Type B pancreatic cell (in vitro differentiated cells): Measurements from ENCODE around the gene USH2A. TPM values are rescaled to one million over a fixed set of nuclear protein-coding genes. Genes with fewer than 3 reads are reported as not detected.

ENCODE experiments used
- DNase-seq: peaks from one replicate; pipeline ENCODE4 v3.0.0; 2021; ENCODE audit warnings: mixed read lengths; ENCODE audit not compliant: unreplicated experiment; ENCODE audit errors: extremely low spot score
- H3K27ac Mint-ChIP-seq: 2 replicates; pipeline ENCODE4 v1.8.0; 2021; ENCODE audit warnings: mild to moderate bottlenecking, mixed read lengths
- H3K27me3 Mint-ChIP-seq: 2 replicates; pipeline ENCODE4 v1.8.0; 2021; ENCODE audit warnings: mixed read lengths
- H3K36me3 Mint-ChIP-seq: 2 replicates; pipeline ENCODE4 v1.8.0; 2021; ENCODE audit warnings: mixed read lengths
- H3K4me1 Mint-ChIP-seq: one replicate; pipeline ENCODE4 v1.8.0; 2021; ENCODE audit warnings: mixed read lengths; ENCODE audit not compliant: unreplicated experiment
- H3K4me3 Mint-ChIP-seq: 2 replicates; pipeline ENCODE4 v1.8.0; 2021; ENCODE audit warnings: mild to moderate bottlenecking, mixed read lengths
- H3K9me3 Mint-ChIP-seq: 2 replicates; pipeline ENCODE4 v1.8.0; 2021; ENCODE audit warnings: mixed read lengths
- CTCF ChIP-seq: fragments of 200-600 bp; sonication (generic); conservative IDR thresholded peaks from 2 replicates; pipeline ENCODE4 v1.5.0; 2021; ENCODE audit warnings: antibody characterized with exemption, mild to moderate bottlenecking
- total RNA-seq: library from RNA; stranded (reverse); gene quantifications from 2 replicates; pipeline ENCODE4 v1.2.1, GENCODE V29; 2021; ENCODE audit warnings: low replicate concordance

Gene USH2A
- total RNA-seq, 1 donor from 2014 or later: 0.22 TPM

- Mint-ChIP-seq H3K36me3 (no peaks in the 10 kb centered on the region), H3K4me3 (no peak overlapping the region), H3K27ac (no peak overlapping the region), H3K9me3 (no peaks in the 10 kb centered on the region), H3K4me1 (no peaks in the 10 kb centered on the region), H3K27me3 (no peaks in the 10 kb centered on the region)
- no peak for DNase-seq
- TF ChIP-seq CTCF: no peak
These were observed 133.2 kb downstream of the USH2A start for GRCh38 chr1:216290074-216290473.

DNA sequence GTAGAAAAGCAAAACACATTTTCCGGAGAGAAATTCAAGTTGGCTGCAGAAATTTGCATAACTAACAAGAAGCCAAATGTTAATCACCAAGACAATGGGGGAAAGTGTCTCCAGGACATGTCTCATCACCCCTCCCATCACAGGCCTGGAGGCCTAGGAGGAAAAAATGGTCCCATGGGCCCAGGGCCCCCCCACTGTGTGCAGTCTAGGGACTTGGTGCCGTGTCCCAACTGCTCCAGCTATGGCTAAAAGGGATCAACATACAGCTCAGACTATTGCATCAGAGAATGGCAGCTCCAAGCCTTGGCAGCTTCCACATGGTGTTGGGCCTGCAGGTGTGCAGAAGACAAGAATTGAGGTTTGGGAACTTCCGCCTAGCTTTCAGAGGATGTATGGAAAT is 138.2 kb downstream of the USH2A start:
- no peaks in the 10 kb centered on the region for H3K4me1 Mint-ChIP-seq
- H3K27ac Mint-ChIP-seq: no peak overlapping the region
- H3K27me3 Mint-ChIP-seq: no peaks in the 10 kb centered on the region
- DNase-seq: no peak
- no peak for TF ChIP-seq CTCF
- H3K9me3 Mint-ChIP-seq: no peaks in the 10 kb centered on the region
- H3K4me3 Mint-ChIP-seq: no peak overlapping the region
- no peaks in the 10 kb centered on the region for H3K36me3 Mint-ChIP-seq

GRCh38 chr1:216281757-216282156 is 141.5 kb downstream of the USH2A start:
- no peak overlapping the region for H3K27ac Mint-ChIP-seq
- no peak overlapping the region for H3K4me3 Mint-ChIP-seq
- no peak for DNase-seq
- no peak for TF ChIP-seq CTCF
- no peaks in the 10 kb centered on the region for H3K27me3 Mint-ChIP-seq
- no peaks in the 10 kb centered on the region for H3K4me1 Mint-ChIP-seq
- no peaks in the 10 kb centered on the region for H3K9me3 Mint-ChIP-seq
- H3K36me3 Mint-ChIP-seq: no peaks in the 10 kb centered on the region

GRCh38 chr1:216270086-216270773 is 153.0 kb downstream of the USH2A start:
- Mint-ChIP-seq H3K4me3 (no peak overlapping the region), H3K4me1 (no peaks in the 10 kb centered on the region), H3K27me3 (no peaks in the 10 kb centered on the region), H3K27ac (no peak overlapping the region), H3K36me3 (no peaks in the 10 kb centered on the region), H3K9me3 (no peaks in the 10 kb centered on the region)
- no peak for DNase-seq
- no peak for TF ChIP-seq CTCF

- Mint-ChIP-seq H3K27me3 (no peaks in the 10 kb centered on the region), H3K4me3 (no peak overlapping the region)
- no peak for DNase-seq
These were observed 161.6 kb downstream of the USH2A start for GRCh38 chr1:216261631-216262030.

More at GRCh38 chr1:216261631-216262030, 161.6 kb downstream of the USH2A start:
- no peak for TF ChIP-seq CTCF
- Mint-ChIP-seq H3K36me3 (no peaks in the 10 kb centered on the region), H3K27ac (no peak overlapping the region), H3K9me3 (no peaks in the 10 kb centered on the region), H3K4me1 (no peaks in the 10 kb centered on the region)
